ENCODE results near the gene GPR150.

GPR150 gene

DNA sequence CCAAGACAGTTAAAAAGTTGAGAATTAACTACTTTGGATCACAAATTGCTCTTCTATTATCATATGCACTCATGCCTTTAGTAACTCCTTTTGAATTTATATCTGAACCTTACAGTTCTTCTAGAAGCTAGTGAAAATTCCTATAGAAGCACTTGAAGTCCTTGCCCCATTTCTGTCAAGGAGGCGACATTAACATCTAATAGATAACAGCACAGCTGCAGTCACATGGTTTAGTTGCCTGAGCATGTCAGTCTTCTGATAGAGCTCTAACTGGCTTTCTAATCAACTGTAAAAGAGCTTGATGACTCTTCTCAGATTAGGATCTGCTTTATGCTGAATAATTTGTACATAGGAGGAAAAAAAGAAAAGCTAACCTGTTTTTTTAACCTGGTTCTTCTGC is 35.7 kb downstream of the GPR150 start:
- DNase-seq, result no peak

DNA sequence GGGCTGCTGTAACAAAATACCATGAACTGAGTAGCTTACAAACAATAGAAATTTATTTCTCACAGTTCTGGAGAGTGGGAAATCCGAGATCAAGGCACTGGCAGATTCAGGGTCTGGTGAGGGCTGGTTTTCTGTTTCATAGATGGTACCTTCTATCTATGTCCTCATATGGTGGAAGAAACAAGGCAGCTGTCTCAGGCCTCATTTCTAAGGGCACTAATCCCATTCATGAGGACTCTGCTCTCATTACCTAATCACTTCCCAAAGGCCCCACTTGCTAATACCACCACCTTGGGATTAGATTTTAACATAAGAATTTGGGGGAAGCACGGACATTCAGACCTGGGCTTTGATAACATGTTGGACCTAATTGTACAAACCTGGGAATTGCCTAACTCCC is 40.2 kb downstream of the GPR150 start:
- no peak for DNase-seq

DNA sequence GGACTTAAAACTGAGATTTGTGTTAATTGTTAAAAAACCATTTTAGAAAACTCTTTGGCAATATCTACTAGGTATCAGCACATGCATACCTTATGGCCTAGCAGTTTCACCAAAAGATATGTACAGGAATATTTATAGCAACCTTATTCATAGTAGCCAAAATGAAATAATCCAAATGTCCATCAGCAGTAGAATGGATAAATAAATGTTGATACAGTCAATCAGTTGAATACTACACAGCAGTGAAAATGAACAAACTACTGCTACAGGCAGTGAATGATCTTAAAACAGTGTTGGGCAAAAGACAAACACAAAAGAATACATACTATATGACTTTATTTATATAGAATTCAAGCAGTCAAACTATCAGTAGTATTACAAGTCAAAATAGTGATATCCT is 43.1 kb downstream of the GPR150 start:
- DNase-seq, result no peak

DNA sequence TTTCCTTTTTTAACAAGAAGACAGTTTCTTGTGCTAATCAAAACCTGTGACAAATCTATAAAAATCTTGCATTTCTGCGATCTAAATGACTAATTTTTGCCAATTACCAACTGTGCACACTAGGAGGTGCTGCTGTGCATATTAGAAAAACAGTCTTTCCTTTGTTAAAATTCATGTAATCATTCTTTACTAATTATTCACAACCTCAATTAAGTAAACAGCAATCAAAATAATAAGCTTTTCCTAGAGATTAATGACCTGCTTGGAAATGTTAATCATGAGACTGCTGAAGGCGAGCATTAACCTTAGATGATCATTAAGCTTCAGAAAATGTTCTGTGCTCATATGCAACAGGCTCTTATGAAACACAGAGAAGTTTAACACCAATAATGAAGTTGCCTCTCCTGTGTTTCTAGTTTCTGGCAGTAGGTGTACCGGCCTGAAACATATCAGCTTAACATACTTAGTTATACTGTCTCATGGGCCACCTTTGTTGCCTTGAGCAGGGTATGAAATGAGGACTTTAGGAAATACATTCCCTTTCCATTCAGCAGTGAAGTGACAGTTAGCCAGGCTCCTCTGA is 44.4 kb downstream of the GPR150 start:
- DNase-seq, result peak; percentile 18

DNA sequence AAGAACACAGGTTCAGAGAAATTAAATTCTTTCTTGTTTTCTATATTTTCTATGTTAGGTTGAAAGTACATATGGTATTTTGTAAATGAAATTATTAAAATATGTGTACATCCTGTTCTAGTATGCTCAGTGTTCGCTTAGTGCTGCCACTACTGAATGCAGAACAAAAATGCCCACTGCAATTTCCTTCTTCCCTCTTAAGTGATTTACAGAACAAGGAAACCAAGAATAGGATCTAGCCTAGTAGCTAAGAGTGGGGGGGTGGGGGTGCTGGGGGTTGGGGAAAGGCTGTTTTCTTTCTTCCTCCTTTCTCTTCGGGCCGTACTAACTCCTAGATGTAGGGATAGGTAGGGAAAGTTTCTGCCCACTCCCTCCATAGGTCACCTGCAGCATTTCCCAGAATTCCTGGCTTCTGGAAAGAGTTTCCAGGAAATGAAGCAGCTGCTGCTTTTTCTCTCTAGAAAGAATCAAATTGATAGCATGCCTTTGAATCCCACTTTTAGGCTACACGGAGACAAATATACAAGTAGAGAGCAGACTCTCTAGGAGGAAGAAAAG is 47.3 kb downstream of the GPR150 start:
- DNase-seq, result no peak

- DNase-seq, result no peak
Measured at GRCh38 chr5:95667678-95668077, 47.8 kb downstream of the GPR150 start.

GRCh38 chr5:95668216-95668615 is 48.3 kb downstream of the GPR150 start:
- no peak for DNase-seq

DNA sequence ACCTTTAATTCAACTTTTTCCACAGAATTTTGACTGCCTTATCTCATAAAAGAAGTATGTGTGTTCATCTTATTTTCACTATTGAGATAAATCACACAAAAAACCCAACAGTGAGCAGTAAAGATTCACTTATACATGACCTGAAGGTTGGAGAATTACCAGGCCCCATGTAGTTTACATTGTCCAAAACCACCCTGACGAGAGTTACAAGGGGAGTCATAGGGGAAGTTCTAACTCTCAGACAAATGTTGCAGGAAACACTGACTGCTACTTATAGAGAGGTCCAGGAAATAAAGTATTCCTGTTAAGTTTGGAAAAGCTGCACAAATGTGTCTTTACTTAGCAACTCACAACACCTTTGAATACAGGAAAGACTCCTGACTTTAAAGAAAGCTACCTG is 48.8 kb downstream of the GPR150 start:
- DNase-seq, result no peak

DNA sequence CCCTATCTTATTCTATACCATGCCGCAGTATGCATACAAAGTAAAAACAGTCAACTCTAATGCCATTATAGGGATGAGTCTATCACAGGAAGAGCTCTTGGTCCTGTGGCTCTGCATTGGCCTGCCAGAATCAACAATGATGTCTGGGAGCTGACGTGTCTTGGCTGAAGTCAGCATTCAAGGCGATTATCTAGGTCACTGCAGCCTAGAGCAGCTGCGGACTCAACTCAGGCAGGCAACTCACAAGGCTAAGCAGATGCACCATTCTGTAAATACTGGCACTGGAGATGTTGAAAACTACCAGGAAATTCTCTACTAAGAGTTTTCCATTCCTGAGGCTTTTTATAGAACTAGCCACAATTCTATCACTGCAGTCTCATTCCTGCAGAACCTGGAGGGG is 49.7 kb downstream of the GPR150 start:
- DNase-seq, result no peak

GRCh38 chr5:95669985-95670384 is 50.1 kb downstream of the GPR150 start:
- DNase-seq, result no peak

DNA sequence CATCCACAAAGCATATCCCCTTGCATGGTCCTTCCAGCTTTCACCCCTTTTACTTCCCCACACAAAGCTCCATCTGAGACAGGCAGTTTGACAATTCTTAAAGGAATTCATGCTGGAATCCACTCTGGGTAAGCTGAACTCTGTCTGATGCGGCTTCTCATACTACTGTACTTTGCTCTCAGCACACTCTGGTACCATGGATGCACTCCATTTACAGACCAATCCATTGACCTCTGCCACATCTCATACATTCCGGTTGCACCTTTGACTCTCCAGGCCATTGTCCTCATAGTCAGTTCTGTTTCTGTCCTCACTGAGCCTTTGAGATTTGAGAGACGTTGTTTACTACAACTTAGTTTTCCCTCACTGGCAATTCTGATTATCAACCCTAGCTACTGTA is 50.7 kb downstream of the GPR150 start:
- no peak for DNase-seq
